HCT116 (cell line): Measurements from ENCODE around the gene GON4L. TPM values are rescaled to one million over a fixed set of nuclear protein-coding genes. Genes with fewer than 3 reads are reported as not detected.
"Not testable (repeated sequence)": the region's sequence is repeated elsewhere in the genome, so short reads cannot be mapped to it uniquely, and the experiment has no call there.

Experiments used
- ATAC-seq: fragments of 200-7000 bp; cut with Tn5 transposase; 2 replicates; pipeline ENCODE4 v1.9.1; 2020; ENCODE audit warnings: mild to moderate bottlenecking, moderate library complexity
- BruUV-seq: library from RNA; stranded (reverse); fragments of 400-500 nt; replicated peaks from 2 replicates; lab custom pipeline; 2021; lab: Mats Ljungman, UMichigan
- CTCF ChIA-PET: fragments of 300-600 bp; sonication (Branson Sonifier 250); formaldehyde crosslinking; loops from one replicate; lab custom pipeline; 2021; ENCODE audit warnings: antibody characterized with exemption; lab: Charles Lee
- POLR2A ChIA-PET: fragments of 300-600, 350-600 bp; sonication (Branson Sonifier 250); formaldehyde crosslinking; loops from one replicate; lab custom pipeline; 2021; ENCODE audit warnings: antibody characterized with exemption; lab: Charles Lee
- RAD21 ChIA-PET, 2 experiments: fragments of 300-600 bp; sonication (Branson Sonifier 250); formaldehyde crosslinking; loops; one replicate each; lab custom pipeline; 2023; ENCODE audit warnings: low total read pairs in 2 of 2; ENCODE audit not compliant: uncharacterized antibody in 2 of 2, unreplicated experiment in 2 of 2, low non-redundant PET in 1 of 2; lab: Charles Lee
- DNase-seq: peaks from one replicate; pipeline ENCODE4 v3.0.0-alpha.2; 2010; ENCODE audit warnings: low read depth, low spot score
- H2AFZ ChIP-seq: fragments of 200-600 bp; shearing (Covaris generic), sonication (generic); 2 replicates; pipeline ENCODE4 v1.6.1; 2017; ENCODE audit warnings: low read depth, mixed run types, mixed read lengths, antibody characterized with exemption, low read length; ENCODE audit not compliant: poor library complexity, severe bottlenecking
- H3K27ac ChIP-seq: 2 replicates; pipeline ENCODE4 v1.5.1; 2012; ENCODE audit warnings: low read depth, low read length
- H3K27me3 ChIP-seq: fragments of 200-600 bp; sonication (generic); 2 replicates; pipeline ENCODE4 v1.6.1; 2016; ENCODE audit warnings: mixed run types, low read length, mixed read lengths; ENCODE audit not compliant: insufficient read depth
- H3K36me3 ChIP-seq, 2 experiments: fragments of 200-500 bp in 1 of 2; fragments of 200-600 bp in 1 of 2; sonication (Bioruptor generic) in 1 of 2; sonication (generic) in 1 of 2; 2 replicates each; pipeline versions ENCODE4 v1.5.1 to v1.6.1; 2014 to 2016; ENCODE audit warnings: low read length in 2 of 2, inconsistent platforms in 1 of 2, mixed read lengths in 1 of 2, mixed run types in 1 of 2; ENCODE audit not compliant: insufficient read depth in 2 of 2, control insufficient read depth in 1 of 2
- H3K4me1 ChIP-seq, 2 experiments: fragments of 200-600 bp in 1 of 2; sonication (generic) in 1 of 2; 2 replicates each; pipeline versions ENCODE4 v1.5.1 to v1.6.1; 2012 to 2017; ENCODE audit warnings: low read length in 2 of 2, inconsistent platforms in 1 of 2, mild to moderate bottlenecking in 1 of 2, mixed read lengths in 1 of 2, mixed run types in 1 of 2, moderate library complexity in 1 of 2; ENCODE audit not compliant: insufficient read depth in 2 of 2, control insufficient read depth in 1 of 2
- H3K4me2 ChIP-seq: fragments of 200-600 bp; sonication (generic); 2 replicates; pipeline ENCODE4 v1.6.1; 2017; ENCODE audit warnings: mixed run types, low read length, mixed read lengths
- H3K4me3 ChIP-seq, 2 experiments: fragments of 200-600 bp in 1 of 2; sonication (generic) in 1 of 2; replicated peaks in 1 of 2; 2 replicates each; pipeline ENCODE4 v1.5.1; 2011 to 2016; ENCODE audit warnings: low read length in 2 of 2, control low read depth in 1 of 2, low read depth in 1 of 2, mild to moderate bottlenecking in 1 of 2, mixed read lengths in 1 of 2, mixed run types in 1 of 2
- H3K79me2 ChIP-seq: fragments of 200-600 bp; sonication (generic); 2 replicates; pipeline ENCODE4 v1.6.1; 2017; ENCODE audit warnings: mild to moderate bottlenecking, mixed run types, low read length, moderate library complexity, mixed read lengths; ENCODE audit not compliant: insufficient read depth
- H3K9ac ChIP-seq: fragments of 200-600 bp; sonication (generic); 2 replicates; pipeline ENCODE4 v1.6.1; 2016; ENCODE audit warnings: low read length, mixed read lengths
- H3K9me2 ChIP-seq: fragments of 200-600 bp; sonication (generic), shearing (Covaris generic); 2 replicates; pipeline ENCODE4 v1.6.1; 2017; ENCODE audit warnings: mixed run types, mild to moderate bottlenecking, moderate library complexity; ENCODE audit not compliant: insufficient read depth
- H3K9me3 ChIP-seq, 2 experiments: fragments of 200-500 bp in 1 of 2; fragments of 200-600 bp in 1 of 2; sonication (Bioruptor generic) in 1 of 2; sonication (generic) in 1 of 2; 2 replicates each; pipeline ENCODE4 v1.6.1; 2014 to 2017; ENCODE audit warnings: low read length in 2 of 2, mixed read lengths in 2 of 2, inconsistent platforms in 1 of 2, low read depth in 1 of 2, mild to moderate bottlenecking in 1 of 2, mixed run types in 1 of 2, moderate library complexity in 1 of 2; ENCODE audit not compliant: control insufficient read depth in 1 of 2, insufficient read depth in 1 of 2
- H4K20me1 ChIP-seq: fragments of 200-600 bp; sonication (generic), shearing (Covaris generic); 2 replicates; pipeline ENCODE4 v1.6.1; 2017; ENCODE audit warnings: mixed run types, mild to moderate bottlenecking, moderate library complexity; ENCODE audit not compliant: insufficient read depth
- CBX3 ChIP-seq: IDR thresholded peaks from 2 replicates; pipeline ENCODE4 v1.6.1; 2012; ENCODE audit warnings: low read depth
- EZH2 ChIP-seq: fragments of 200-600 bp; sonication (generic); IDR thresholded peaks from 2 replicates; pipeline ENCODE4 v1.6.1; 2017; ENCODE audit warnings: antibody characterized with exemption, mixed run types
- FOSL1 ChIP-seq: IDR thresholded peaks from 2 replicates; pipeline ENCODE4 v1.6.1; 2012; ENCODE audit warnings: low read depth
- JUND ChIP-seq: IDR thresholded peaks from 2 replicates; pipeline ENCODE4 v1.6.1; 2012
- POLR2A ChIP-seq: IDR thresholded peaks from 2 replicates; pipeline ENCODE4 v1.7.0; 2011; ENCODE audit warnings: borderline replicate concordance; ENCODE audit not compliant: insufficient read depth, insufficient read length; ENCODE audit errors: extremely low read depth
- REST ChIP-seq: IDR thresholded peaks from 2 replicates; pipeline ENCODE4 v1.6.1; 2012; ENCODE audit warnings: low read depth
- intact Hi-C: fragments of 100-400 bp; cut with micrococcal nuclease; formaldehyde crosslinking; loops from 2 replicates; pipeline ENCODE4 v1.10.0; 2022
- total RNA-seq: library from RNA; stranded (reverse); gene quantifications from one replicate; pipeline ENCODE4 v1.2.1, GENCODE V29; 2021; ENCODE audit not compliant: unreplicated experiment

Gene GON4L
- total RNA-seq, 1 experiment from 2014 or later = 40.8 TPM

DNA sequence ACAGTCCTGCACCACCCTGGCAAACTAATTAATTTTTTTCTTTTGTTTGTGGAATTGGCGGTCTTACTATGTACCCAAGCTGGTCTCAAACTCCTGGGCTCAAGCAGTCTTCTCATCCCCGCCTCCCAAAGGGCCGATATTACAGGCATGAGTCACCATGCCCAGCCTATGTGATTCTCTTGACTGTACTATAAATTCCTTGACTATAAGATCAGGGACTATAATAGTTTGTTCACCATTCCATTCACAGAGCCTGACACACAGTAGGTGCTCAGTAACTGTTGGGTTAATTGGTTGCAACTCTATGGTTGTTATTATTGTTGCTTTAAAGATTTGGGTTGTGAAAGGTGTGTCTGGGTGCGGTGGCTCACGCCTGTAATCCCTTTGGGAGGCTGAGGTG, 150.9 kb downstream of the GON4L start:
- no peak overlapping the region for H3K27ac ChIP-seq
- intact Hi-C loops = no loop called here
- peak overlapping the region; percentile 46 for H3K4me2 ChIP-seq
- POLR2A ChIA-PET = no interaction called here
- peak; percentile 85 for ATAC-seq
- TF ChIP-seq POLR2A = no peak
- TF ChIP-seq CBX3 = no peak
- peak; percentile 26; the same call in 1 of the 2 replicates for TF ChIP-seq FOSL1
- TF ChIP-seq JUND = 0 out of 2 replicates have a peak, but pooled peaks have one; percentile 21
- TF ChIP-seq EZH2 = no peak
- no peak for TF ChIP-seq REST
- H4K20me1 ChIP-seq = no peaks in the 10 kb centered on the region
- peak; percentile 24 for DNase-seq
- no peaks in the 10 kb centered on the region for H3K9me2 ChIP-seq
- peaks cover 78% of the 10 kb centered on the region for H3K79me2 ChIP-seq
- H3K4me3 ChIP-seq = no peak overlapping the region
- no peak overlapping the region for H2AFZ ChIP-seq
- H3K9me3 ChIP-seq = no peaks in the 10 kb centered on the region
- no TSS peak for BruUV-seq
- H3K27me3 ChIP-seq = no peaks in the 10 kb centered on the region
- peaks cover under 1 to 5% of the 10 kb centered on the region in 2 experiments; a peak in 2 of 4 replicates for H3K36me3 ChIP-seq
- no peak overlapping the region for H3K9ac ChIP-seq
- RAD21 ChIA-PET = no interaction called here
- H3K4me1 ChIP-seq = peaks cover 10 to 19% of the 10 kb centered on the region in 2 experiments
- CTCF ChIA-PET = interaction anchor here (0.6 kb wide), 1 partner anchor 23 kb away, joined by 3 read pairs; no protein-coding TSS in a partner anchor

GRCh38 chr1:155704414-155704813, 152.6 kb downstream of the GON4L start:
- H4K20me1 ChIP-seq, ATAC-seq, H3K36me3 ChIP-seq, RAD21 ChIA-PET, H3K4me2 ChIP-seq, intact Hi-C loops, H2AFZ ChIP-seq, POLR2A ChIA-PET, BruUV-seq, H3K4me3 ChIP-seq, DNase-seq, H3K27ac ChIP-seq, H3K27me3 ChIP-seq, CTCF ChIA-PET, H3K9me3 ChIP-seq, H3K9me2 ChIP-seq, H3K9ac ChIP-seq: not testable (repeated sequence)
- Histone ChIP-seq H3K79me2 (peaks cover 81% of the 10 kb centered on the region), H3K4me1 (peaks cover 10 to 19% of the 10 kb centered on the region in 2 experiments)
